Mononuclear cell (primary cell): ENCODE data around the gene MBOAT2. TPM values are rescaled to one million over a fixed set of nuclear protein-coding genes. Genes with fewer than 3 reads are reported as not detected.

Experiments used
- H3K27me3 ChIP-seq: 2 replicates; pipeline ENCODE4 v1.6.0; 2011; ENCODE audit warnings: low read length, control low read depth; ENCODE audit not compliant: insufficient read depth
- H3K4me1 ChIP-seq: 2 replicates; pipeline ENCODE4 v1.5.1; 2011; ENCODE audit warnings: mild to moderate bottlenecking, low read length, control low read depth; ENCODE audit not compliant: insufficient read depth
- H3K4me3 ChIP-seq: 2 replicates; pipeline ENCODE4 v1.5.1; 2011; ENCODE audit warnings: mild to moderate bottlenecking, low read length, moderate library complexity
- H3K9me3 ChIP-seq: 2 replicates; pipeline ENCODE4 v1.5.1; 2011; ENCODE audit warnings: low read depth, mild to moderate bottlenecking, control low read depth, low read length
- total RNA-seq: library from RNA; depleted of rRNA; stranded (reverse); fragments of >200 nt; gene quantifications from one replicate; pipeline ENCODE4 v1.2.3, GENCODE V29; 2012

MBOAT2 gene
- total RNA-seq, 1 donor, result 9.2 TPM

GRCh38 chr2:8862230-8862629 lies 141.3 kb downstream of the MBOAT2 start:
- Histone ChIP-seq H3K27me3 (no peaks in the 10 kb centered on the region), H3K4me1 (no peaks in the 10 kb centered on the region), H3K4me3 (no peak overlapping the region), H3K9me3 (no peaks in the 10 kb centered on the region)

GRCh38 chr2:8861797-8862196 lies 141.7 kb downstream of the MBOAT2 start:
- H3K27me3 ChIP-seq, result no peaks in the 10 kb centered on the region
- H3K9me3 ChIP-seq, result no peaks in the 10 kb centered on the region
- no peak overlapping the region for H3K4me3 ChIP-seq
- H3K4me1 ChIP-seq, result no peaks in the 10 kb centered on the region

GRCh38 chr2:8860239-8860638 lies 143.2 kb downstream of the MBOAT2 start:
- H3K4me3 ChIP-seq, result no peak overlapping the region
- H3K4me1 ChIP-seq, result no peaks in the 10 kb centered on the region
- no peaks in the 10 kb centered on the region for H3K27me3 ChIP-seq
- H3K9me3 ChIP-seq, result no peaks in the 10 kb centered on the region

GRCh38 chr2:8858910-8859309 lies 144.6 kb downstream of the MBOAT2 start:
- no peaks in the 10 kb centered on the region for H3K27me3 ChIP-seq
- H3K4me3 ChIP-seq, result no peak overlapping the region
- H3K9me3 ChIP-seq, result no peaks in the 10 kb centered on the region
- no peaks in the 10 kb centered on the region for H3K4me1 ChIP-seq

- no peaks in the 10 kb centered on the region for H3K27me3 ChIP-seq
- no peaks in the 10 kb centered on the region for H3K9me3 ChIP-seq
- no peak overlapping the region for H3K4me3 ChIP-seq
- no peaks in the 10 kb centered on the region for H3K4me1 ChIP-seq
These were observed 145.2 kb downstream of the MBOAT2 start for GRCh38 chr2:8858264-8858663.

GRCh38 chr2:8857709-8858108 lies 145.8 kb downstream of the MBOAT2 start:
- H3K4me1 ChIP-seq, result no peaks in the 10 kb centered on the region
- H3K27me3 ChIP-seq, result no peaks in the 10 kb centered on the region
- H3K9me3 ChIP-seq, result no peaks in the 10 kb centered on the region
- no peak overlapping the region for H3K4me3 ChIP-seq

- no peaks in the 10 kb centered on the region for H3K27me3 ChIP-seq
- no peaks in the 10 kb centered on the region for H3K4me1 ChIP-seq
- no peaks in the 10 kb centered on the region for H3K9me3 ChIP-seq
- H3K4me3 ChIP-seq, result no peak overlapping the region
These were observed 147.3 kb downstream of the MBOAT2 start for GRCh38 chr2:8856176-8856575.

GRCh38 chr2:8855010-8855409 lies 148.5 kb downstream of the MBOAT2 start:
- Histone ChIP-seq H3K9me3 (no peaks in the 10 kb centered on the region), H3K4me1 (no peaks in the 10 kb centered on the region), H3K27me3 (no peaks in the 10 kb centered on the region)

GRCh38 chr2:8853426-8853825 lies 150.1 kb downstream of the MBOAT2 start:
- no peaks in the 10 kb centered on the region for H3K4me1 ChIP-seq
- H3K4me3 ChIP-seq, result no peak overlapping the region
- H3K9me3 ChIP-seq, result no peaks in the 10 kb centered on the region
- H3K27me3 ChIP-seq, result no peaks in the 10 kb centered on the region

More at GRCh38 chr2:8855010-8855409, 148.5 kb downstream of the MBOAT2 start:
- no peak overlapping the region for H3K4me3 ChIP-seq

GRCh38 chr2:8851811-8852560 lies 151.5 kb downstream of the MBOAT2 start:
- no peaks in the 10 kb centered on the region for H3K9me3 ChIP-seq
- no peaks in the 10 kb centered on the region for H3K27me3 ChIP-seq
- H3K4me3 ChIP-seq, result no peak overlapping the region
- H3K4me1 ChIP-seq, result no peaks in the 10 kb centered on the region

GRCh38 chr2:8850845-8851487 lies 152.5 kb downstream of the MBOAT2 start:
- no peaks in the 10 kb centered on the region for H3K27me3 ChIP-seq
- no peaks in the 10 kb centered on the region for H3K9me3 ChIP-seq
- no peak overlapping the region for H3K4me3 ChIP-seq
- H3K4me1 ChIP-seq, result no peaks in the 10 kb centered on the region

GRCh38 chr2:8849327-8849726 lies 154.2 kb downstream of the MBOAT2 start:
- Histone ChIP-seq H3K27me3 (no peaks in the 10 kb centered on the region), H3K4me1 (no peaks in the 10 kb centered on the region), H3K4me3 (no peak overlapping the region), H3K9me3 (no peaks in the 10 kb centered on the region)

- no peak overlapping the region for H3K4me3 ChIP-seq
- no peaks in the 10 kb centered on the region for H3K9me3 ChIP-seq
- no peaks in the 10 kb centered on the region for H3K27me3 ChIP-seq
- H3K4me1 ChIP-seq, result no peaks in the 10 kb centered on the region
These were observed 155.0 kb downstream of the MBOAT2 start for GRCh38 chr2:8848328-8849100.

GRCh38 chr2:8847400-8847799 lies 156.1 kb downstream of the MBOAT2 start:
- no peaks in the 10 kb centered on the region for H3K9me3 ChIP-seq
- H3K4me3 ChIP-seq, result no peak overlapping the region
- H3K27me3 ChIP-seq, result no peaks in the 10 kb centered on the region
- no peaks in the 10 kb centered on the region for H3K4me1 ChIP-seq

GRCh38 chr2:8841932-8842331 lies 161.6 kb downstream of the MBOAT2 start:
- no peaks in the 10 kb centered on the region for H3K9me3 ChIP-seq
- H3K27me3 ChIP-seq, result no peaks in the 10 kb centered on the region
- peaks cover 15% of the 10 kb centered on the region for H3K4me1 ChIP-seq
- H3K4me3 ChIP-seq, result no peak overlapping the region
